BLaER1 treated with 17β-estradiol and CSF1 and Interleukin-3, amounts not matched to agents 10 nM and 100 nM (cell line): ENCODE data around the gene HAUS5.
A peak's percentile ranks its signal among the peaks of the same experiment; 100 is the strongest.

ENCODE experiments used
- H3K27ac ChIP-seq, 11 experiments: shearing (Covaris generic); formaldehyde crosslinking; 2 replicates each; pipeline ENCODE4 v1.8.1; 2022
- H3K27me3 ChIP-seq, 11 experiments: shearing (Covaris generic); formaldehyde crosslinking; 2 replicates each; pipeline ENCODE4 v1.8.1; 2022
- H3K36me3 ChIP-seq, 11 experiments: shearing (Covaris generic); formaldehyde crosslinking; 2 replicates each; pipeline ENCODE4 v1.8.1; 2022
- H3K4me1 ChIP-seq, 10 experiments: shearing (Covaris generic); formaldehyde crosslinking; 2 replicates each; pipeline ENCODE4 v1.8.1; 2022
- H3K4me2 ChIP-seq, 11 experiments: shearing (Covaris generic); formaldehyde crosslinking; 2 replicates each; pipeline ENCODE4 v1.8.1; 2022
- H3K4me3 ChIP-seq, 10 experiments: shearing (Covaris generic); formaldehyde crosslinking; 2 replicates each; pipeline ENCODE4 v1.8.1; 2022
- H3K9ac ChIP-seq, 11 experiments: shearing (Covaris generic); formaldehyde crosslinking; 2 replicates each; pipeline ENCODE4 v1.8.1; 2022
- H3K9me3 ChIP-seq, 11 experiments: shearing (Covaris generic); formaldehyde crosslinking; replicated peaks in 1 of 11; 2 replicates each; pipeline ENCODE4 v1.8.1; 2022
- H4K20me1 ChIP-seq, 11 experiments: shearing (Covaris generic); formaldehyde crosslinking; 2 replicates each; pipeline ENCODE4 v1.8.1; 2022
- Cebpa-rat ChIP-seq, 11 experiments: shearing (Covaris generic); IDR thresholded peaks; 2 replicates each; pipeline ENCODE4 v1.8.1; 2022

HAUS5 gene

GRCh38 chr19:35612559-35613321 is at the start of gene HAUS5:
HAUS5 (plus strand) TSS chr19:35612735; CDS start chr19:35612795, 60 bp downstream.
- H3K27me3 ChIP-seq: no peaks in the 10 kb centered on the region
- H3K27ac ChIP-seq: peak within 1 kb of the TSS; percentile 28 to 89 (median 84); a peak in 20 of 22 replicates
- peaks cover 11 to 15% (median 11%) of the 10 kb centered on the region in 11 experiments for H3K9me3 ChIP-seq
- no peaks in the 10 kb centered on the region for H4K20me1 ChIP-seq
- H3K9ac ChIP-seq: peak within 1 kb of the TSS; percentile 77 to 92 (median 88)
- H3K36me3 ChIP-seq: peaks cover 0 to 33% (median 24%) of the 10 kb centered on the region in 11 experiments; a peak in 18 of 22 replicates
- peak within 1 kb of the TSS; percentile 69 to 89 (median 76) for H3K4me3 ChIP-seq
- no peak for TF ChIP-seq Cebpa-rat (IDR thresholded peaks at IDR 0.05)
- H3K4me2 ChIP-seq: peak within 1 kb of the TSS; percentile 80 to 96 (median 93)
- H3K4me1 ChIP-seq: peaks cover 14 to 30% (median 18%) of the 10 kb centered on the region in 10 experiments; a peak in 19 of 20 replicates

GRCh38 chr19:35562776-35563175 is 49.8 kb upstream of the HAUS5 start:
- Histone ChIP-seq H3K27ac (no peak overlapping the region), H3K9ac (no peak overlapping the region), H3K4me2 (no peak overlapping the region), H3K9me3 (no peaks in the 10 kb centered on the region), H3K4me3 (no peak overlapping the region), H4K20me1 (peaks cover 0 to 17% (median 0%) of the 10 kb centered on the region in 11 experiments; a peak in 5 of 22 replicates), H3K36me3 (no peaks in the 10 kb centered on the region), H3K4me1 (peaks cover 14 to 19% (median 17%) of the 10 kb centered on the region in 10 experiments), H3K27me3 (peaks cover 0 to 6% (median 0%) of the 10 kb centered on the region in 11 experiments; a peak in 4 of 22 replicates)
- no peak for TF ChIP-seq Cebpa-rat (IDR thresholded peaks at IDR 0.05)

GRCh38 chr19:35563207-35563829 is 49.2 kb upstream of the HAUS5 start, which contains the start of gene ATP4A:
ATP4A (minus strand) TSS chr19:35563658; CDS start chr19:35563629, 29 bp downstream.
- H4K20me1 ChIP-seq: peaks cover 0 to 17% (median 0%) of the 10 kb centered on the region in 11 experiments; a peak in 5 of 22 replicates
- no peak within 1 kb of the TSS for H3K4me2 ChIP-seq
- peaks cover 0 to 5% (median 0%) of the 10 kb centered on the region in 11 experiments; a peak in 4 of 22 replicates for H3K27me3 ChIP-seq
- no peak within 1 kb of the TSS for H3K27ac ChIP-seq
- H3K9me3 ChIP-seq: no peaks in the 10 kb centered on the region
- no peaks in the 10 kb centered on the region for H3K36me3 ChIP-seq
- no peak within 1 kb of the TSS for H3K4me3 ChIP-seq
- peaks cover 9 to 15% (median 14%) of the 10 kb centered on the region in 10 experiments for H3K4me1 ChIP-seq
- TF ChIP-seq Cebpa-rat (IDR thresholded peaks at IDR 0.05): no peak
- no peak within 1 kb of the TSS for H3K9ac ChIP-seq

GRCh38 chr19:35565016-35565856 is 47.3 kb upstream of the HAUS5 start:
- Histone ChIP-seq H3K9me3 (no peaks in the 10 kb centered on the region), H3K4me1 (no peaks in the 10 kb centered on the region), H3K27me3 (no peaks in the 10 kb centered on the region; a peak in 2 of 22 replicates)

GRCh38 chr19:35566738-35567137 is 45.8 kb upstream of the HAUS5 start:
- Histone ChIP-seq H3K4me2 (no peak overlapping the region), H4K20me1 (no peaks in the 10 kb centered on the region), H3K36me3 (no peaks in the 10 kb centered on the region), H3K9ac (no peak overlapping the region), H3K27me3 (no peaks in the 10 kb centered on the region; a peak in 1 of 22 replicates), H3K27ac (no peak overlapping the region), H3K4me1 (no peaks in the 10 kb centered on the region), H3K4me3 (no peak overlapping the region), H3K9me3 (no peaks in the 10 kb centered on the region)
- TF ChIP-seq Cebpa-rat (IDR thresholded peaks at IDR 0.05): peak in 4 of 11 experiments; percentile 13 to 83 (median 44); a peak in 6 of 22 replicates

More at GRCh38 chr19:35565016-35565856, 47.3 kb upstream of the HAUS5 start:
- Histone ChIP-seq H3K27ac (no peak overlapping the region), H3K36me3 (no peaks in the 10 kb centered on the region), H3K4me2 (no peak overlapping the region), H3K4me3 (no peak overlapping the region), H4K20me1 (peaks cover 0 to 3% (median 0%) of the 10 kb centered on the region in 11 experiments; a peak in 1 of 22 replicates), H3K9ac (no peak overlapping the region)
- TF ChIP-seq Cebpa-rat (IDR thresholded peaks at IDR 0.05): no peak

GRCh38 chr19:35569281-35569781 is 43.2 kb upstream of the HAUS5 start:
- H3K4me1 ChIP-seq: no peaks in the 10 kb centered on the region
- no peaks in the 10 kb centered on the region for H4K20me1 ChIP-seq
- H3K27ac ChIP-seq: no peak overlapping the region
- no peak for TF ChIP-seq Cebpa-rat (IDR thresholded peaks at IDR 0.05)
- peaks cover 0 to 5% (median 0%) of the 10 kb centered on the region in 11 experiments; a peak in 1 of 22 replicates for H3K9me3 ChIP-seq
- H3K4me2 ChIP-seq: no peak overlapping the region
- H3K4me3 ChIP-seq: no peak overlapping the region
- H3K36me3 ChIP-seq: no peaks in the 10 kb centered on the region
- H3K9ac ChIP-seq: no peak overlapping the region
- H3K27me3 ChIP-seq: no peaks in the 10 kb centered on the region

GRCh38 chr19:35571406-35571965 is 41.0 kb upstream of the HAUS5 start:
- no peak overlapping the region for H3K4me2 ChIP-seq
- no peak overlapping the region for H3K4me3 ChIP-seq
- H3K36me3 ChIP-seq: no peaks in the 10 kb centered on the region
- TF ChIP-seq Cebpa-rat (IDR thresholded peaks at IDR 0.05): no peak
- no peaks in the 10 kb centered on the region for H4K20me1 ChIP-seq
- no peak overlapping the region for H3K9ac ChIP-seq
- no peaks in the 10 kb centered on the region for H3K27me3 ChIP-seq
- H3K9me3 ChIP-seq: peaks cover 15 to 23% (median 17%) of the 10 kb centered on the region in 11 experiments
- H3K4me1 ChIP-seq: no peaks in the 10 kb centered on the region
- H3K27ac ChIP-seq: no peak overlapping the region

- H3K4me3 ChIP-seq: no peak overlapping the region
- H3K36me3 ChIP-seq: no peaks in the 10 kb centered on the region
- no peaks in the 10 kb centered on the region for H3K27me3 ChIP-seq
- H3K9me3 ChIP-seq: peaks cover 32 to 45% (median 34%) of the 10 kb centered on the region in 11 experiments
- no peaks in the 10 kb centered on the region for H3K4me1 ChIP-seq
- no peak for TF ChIP-seq Cebpa-rat (IDR thresholded peaks at IDR 0.05)
- H3K9ac ChIP-seq: no peak overlapping the region
- no peak overlapping the region for H3K27ac ChIP-seq
- no peak overlapping the region for H3K4me2 ChIP-seq
- H4K20me1 ChIP-seq: no peaks in the 10 kb centered on the region
Measured at GRCh38 chr19:35577918-35578317, 34.6 kb upstream of the HAUS5 start.
